Panc1 (cell line): ENCODE results near the gene LOXL1.

ENCODE experiments used
- POLR2AphosphoS5 ChIP-seq: IDR thresholded peaks from 2 replicates; pipeline ENCODE4 v1.6.1; 2012; ENCODE audit warnings: mild to moderate bottlenecking, low read depth, low read length, moderate library complexity
- SIN3A ChIP-seq: IDR thresholded peaks from 2 replicates; pipeline ENCODE4 v1.6.1; 2012; ENCODE audit warnings: low read depth, mild to moderate bottlenecking, low read length, moderate library complexity, borderline replicate concordance; ENCODE audit not compliant: insufficient read depth
- TCF7L2 ChIP-seq: IDR thresholded peaks from 2 replicates; pipeline ENCODE4 v1.6.1; 2011; ENCODE audit warnings: mild to moderate bottlenecking, low read depth, low read length, inconsistent platforms
- TF ChIP-seq, protein P1 (sequence below): fragments of 450-650 bp; IDR thresholded peaks from 2 replicates; pipeline ENCODE4 v1.5.1; 2017; ENCODE audit warnings: mild to moderate bottlenecking

DNA sequence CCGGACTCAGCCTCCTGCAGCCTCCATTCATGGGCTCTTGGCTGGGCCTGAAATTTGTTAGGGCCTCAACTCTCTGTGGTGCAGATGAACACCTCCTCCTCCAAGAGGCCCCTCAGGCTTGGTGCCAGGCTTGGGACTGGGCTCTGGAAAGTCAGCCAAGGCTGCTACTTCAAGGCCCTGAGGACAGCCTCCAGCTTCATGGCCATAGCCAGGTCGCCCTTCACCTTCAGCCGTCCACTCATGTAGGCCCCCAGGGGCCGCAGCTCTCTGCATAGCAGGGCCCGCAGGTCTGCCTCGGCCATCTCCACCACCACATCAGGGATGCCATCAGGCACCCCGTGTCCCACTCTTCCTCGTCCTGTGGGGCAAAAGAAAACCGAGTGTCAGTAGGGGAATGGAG is 57.5 kb downstream of the LOXL1 start:
- TF ChIP-seq SIN3A: no peak
- TF ChIP-seq, protein P1, sequence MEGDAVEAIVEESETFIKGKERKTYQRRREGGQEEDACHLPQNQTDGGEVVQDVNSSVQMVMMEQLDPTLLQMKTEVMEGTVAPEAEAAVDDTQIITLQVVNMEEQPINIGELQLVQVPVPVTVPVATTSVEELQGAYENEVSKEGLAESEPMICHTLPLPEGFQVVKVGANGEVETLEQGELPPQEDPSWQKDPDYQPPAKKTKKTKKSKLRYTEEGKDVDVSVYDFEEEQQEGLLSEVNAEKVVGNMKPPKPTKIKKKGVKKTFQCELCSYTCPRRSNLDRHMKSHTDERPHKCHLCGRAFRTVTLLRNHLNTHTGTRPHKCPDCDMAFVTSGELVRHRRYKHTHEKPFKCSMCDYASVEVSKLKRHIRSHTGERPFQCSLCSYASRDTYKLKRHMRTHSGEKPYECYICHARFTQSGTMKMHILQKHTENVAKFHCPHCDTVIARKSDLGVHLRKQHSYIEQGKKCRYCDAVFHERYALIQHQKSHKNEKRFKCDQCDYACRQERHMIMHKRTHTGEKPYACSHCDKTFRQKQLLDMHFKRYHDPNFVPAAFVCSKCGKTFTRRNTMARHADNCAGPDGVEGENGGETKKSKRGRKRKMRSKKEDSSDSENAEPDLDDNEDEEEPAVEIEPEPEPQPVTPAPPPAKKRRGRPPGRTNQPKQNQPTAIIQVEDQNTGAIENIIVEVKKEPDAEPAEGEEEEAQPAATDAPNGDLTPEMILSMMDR: no peak
- no peak for TF ChIP-seq TCF7L2
- TF ChIP-seq POLR2AphosphoS5: no peak
